PC-3 (cell line): ENCODE results near the gene ENTPD1. TPM values are rescaled to one million over a fixed set of nuclear protein-coding genes. Genes with fewer than 3 reads are reported as not detected.
A peak's percentile ranks its signal among the peaks of the same experiment; 100 is the strongest.

Source experiments
- ATAC-seq: fragments of 200-7000 bp; cut with Tn5 transposase; 2 replicates; pipeline ENCODE4 v1.9.1; 2020; ENCODE audit warnings: mild to moderate bottlenecking, moderate library complexity
- BruUV-seq: library from RNA; stranded (reverse); fragments of 400-500 nt; replicated peaks from 2 replicates; lab custom pipeline; 2021; lab: Mats Ljungman, UMichigan
- CTCF ChIA-PET: fragments of 300-600 bp; sonication (Branson Sonifier 250); formaldehyde crosslinking; loops from one replicate; lab custom pipeline; 2022; ENCODE audit warnings: antibody characterized with exemption; lab: Charles Lee
- POLR2A ChIA-PET: fragments of 300-600 bp; sonication (Branson Sonifier 250); formaldehyde crosslinking; loops from one replicate; lab custom pipeline; 2022; ENCODE audit warnings: antibody characterized with exemption; ENCODE audit not compliant: unreplicated experiment; lab: Charles Lee
- DNase-seq: peaks from one replicate; pipeline ENCODE4 v3.0.0-alpha.2; 2015
- H2AFZ ChIP-seq: fragments of 300-600 bp; sonication (generic); 2 replicates; pipeline ENCODE4 v1.6.0; 2016; ENCODE audit warnings: antibody characterized with exemption, low read length
- H3F3A ChIP-seq: fragments of 300-600 bp; sonication (generic); one replicate; pipeline ENCODE4 v1.6.0; 2017; ENCODE audit warnings: antibody characterized with exemption, low read length, control low read depth, mild to moderate bottlenecking; ENCODE audit not compliant: unreplicated experiment
- H3K27ac ChIP-seq: fragments of 300-600 bp; sonication (generic); 2 replicates; pipeline ENCODE4 v1.5.1; 2016; ENCODE audit warnings: mild to moderate bottlenecking, low read length
- H3K27me3 ChIP-seq: fragments of 300-600 bp; sonication (generic); 2 replicates; pipeline ENCODE4 v1.6.1; 2016; ENCODE audit warnings: low read length, mixed read lengths
- H3K36me3 ChIP-seq: fragments of 300-600 bp; sonication (generic); 2 replicates; pipeline ENCODE4 v1.6.1; 2016; ENCODE audit warnings: low read depth, mixed run types, low read length, mixed read lengths
- H3K4me1 ChIP-seq: fragments of 300-600 bp; sonication (generic); 2 replicates; pipeline ENCODE4 v1.5.1; 2016; ENCODE audit warnings: low read length; ENCODE audit not compliant: insufficient read depth
- H3K4me2 ChIP-seq: fragments of 300-600 bp; sonication (generic); 2 replicates; pipeline ENCODE4 v1.6.0; 2016; ENCODE audit warnings: low read length
- H3K4me3 ChIP-seq: fragments of 300-600 bp; sonication (generic); 2 replicates; pipeline ENCODE4 v1.5.1; 2016; ENCODE audit warnings: mild to moderate bottlenecking, low read length, mixed read lengths
- H3K79me2 ChIP-seq: fragments of 300-600 bp; sonication (generic); 2 replicates; pipeline ENCODE4 v1.6.1; 2017; ENCODE audit warnings: low read length, mixed read lengths
- H3K9ac ChIP-seq: fragments of 300-600 bp; sonication (generic); 2 replicates; pipeline ENCODE4 v1.6.0; 2016; ENCODE audit warnings: mild to moderate bottlenecking, low read length
- H3K9me2 ChIP-seq: fragments of 300-600 bp; sonication (generic); replicated peaks from 2 replicates; pipeline ENCODE4 v1.6.1; 2016; ENCODE audit warnings: mixed run types, low read length, mixed read lengths
- H3K9me3 ChIP-seq: fragments of 300-600 bp; sonication (generic); 2 replicates; pipeline ENCODE4 v1.6.1; 2016; ENCODE audit warnings: low read length, mixed read lengths
- H4K20me1 ChIP-seq: fragments of 300-600 bp; sonication (generic); 2 replicates; pipeline ENCODE4 v1.6.1; 2016; ENCODE audit warnings: low read length, mixed read lengths
- EZH2 ChIP-seq: fragments of 300-600 bp; sonication (generic); IDR thresholded peaks from one replicate; pipeline ENCODE4 v1.6.1; 2017; ENCODE audit warnings: antibody characterized with exemption, mild to moderate bottlenecking, low read length; ENCODE audit not compliant: unreplicated experiment
- EZH2phosphoT487 ChIP-seq: fragments of 300-600 bp; sonication (generic); IDR thresholded peaks from 2 replicates; pipeline ENCODE4 v1.6.1; 2018; ENCODE audit warnings: mild to moderate bottlenecking, antibody characterized with exemption, low read length, borderline replicate concordance
- intact Hi-C: fragments of 100-400 bp; cut with micrococcal nuclease; formaldehyde crosslinking; loops from 2 replicates; pipeline ENCODE4 v1.9.0; 2023
- total RNA-seq: library from RNA; depleted of rRNA; stranded (reverse); fragments of >200 nt; gene quantifications from 2 replicates; pipeline ENCODE4 v1.2.3, GENCODE V29; 2014
- TF ChIP-seq, protein P1 (sequence below): fragments of 300-600 bp; sonication (generic); conservative IDR thresholded peaks from 2 replicates; pipeline ENCODE4 v1.5.1; 2017; ENCODE audit warnings: antibody characterized with exemption, low read depth, mild to moderate bottlenecking, low read length

Gene ENTPD1
- total RNA-seq, 1 experiment from 2014 or later, result not detected

DNA sequence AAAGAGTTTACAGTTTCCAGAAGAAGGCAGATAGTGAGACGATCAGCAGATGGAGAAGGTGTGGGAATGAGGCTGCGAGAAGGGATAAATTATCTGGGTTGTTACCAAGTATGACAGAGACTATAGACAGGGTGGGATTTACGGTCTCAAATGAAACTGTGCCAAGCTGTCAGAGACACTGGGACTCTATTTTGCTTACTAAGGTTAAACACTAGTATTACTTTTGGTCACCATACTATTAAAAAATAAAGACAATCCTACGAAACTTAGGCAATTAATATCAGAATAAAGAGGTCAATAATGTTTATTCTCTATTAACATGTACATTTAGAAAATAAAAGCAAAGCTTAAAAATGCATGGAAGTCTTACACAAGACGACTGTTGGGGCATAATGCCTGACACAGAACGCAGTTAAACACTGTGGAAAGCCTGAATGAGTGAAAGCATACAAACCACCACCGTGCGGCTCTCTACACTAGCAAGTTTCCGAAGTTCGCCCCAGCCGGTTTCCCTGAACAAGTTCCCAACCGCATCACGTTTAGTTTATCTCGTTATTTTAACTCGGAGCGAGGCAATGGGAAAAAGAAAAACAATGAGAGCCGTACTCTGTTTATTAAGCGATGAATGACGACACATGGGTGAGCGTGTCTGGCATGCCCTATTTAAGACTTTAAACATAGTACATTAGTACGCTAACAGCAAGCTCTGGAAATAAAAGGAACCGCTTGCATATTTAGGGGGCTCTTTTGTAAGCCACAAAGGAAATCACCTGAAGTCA is 150.9 kb downstream of the ENTPD1 start:
- ATAC-seq, result peak; percentile 57

DNA sequence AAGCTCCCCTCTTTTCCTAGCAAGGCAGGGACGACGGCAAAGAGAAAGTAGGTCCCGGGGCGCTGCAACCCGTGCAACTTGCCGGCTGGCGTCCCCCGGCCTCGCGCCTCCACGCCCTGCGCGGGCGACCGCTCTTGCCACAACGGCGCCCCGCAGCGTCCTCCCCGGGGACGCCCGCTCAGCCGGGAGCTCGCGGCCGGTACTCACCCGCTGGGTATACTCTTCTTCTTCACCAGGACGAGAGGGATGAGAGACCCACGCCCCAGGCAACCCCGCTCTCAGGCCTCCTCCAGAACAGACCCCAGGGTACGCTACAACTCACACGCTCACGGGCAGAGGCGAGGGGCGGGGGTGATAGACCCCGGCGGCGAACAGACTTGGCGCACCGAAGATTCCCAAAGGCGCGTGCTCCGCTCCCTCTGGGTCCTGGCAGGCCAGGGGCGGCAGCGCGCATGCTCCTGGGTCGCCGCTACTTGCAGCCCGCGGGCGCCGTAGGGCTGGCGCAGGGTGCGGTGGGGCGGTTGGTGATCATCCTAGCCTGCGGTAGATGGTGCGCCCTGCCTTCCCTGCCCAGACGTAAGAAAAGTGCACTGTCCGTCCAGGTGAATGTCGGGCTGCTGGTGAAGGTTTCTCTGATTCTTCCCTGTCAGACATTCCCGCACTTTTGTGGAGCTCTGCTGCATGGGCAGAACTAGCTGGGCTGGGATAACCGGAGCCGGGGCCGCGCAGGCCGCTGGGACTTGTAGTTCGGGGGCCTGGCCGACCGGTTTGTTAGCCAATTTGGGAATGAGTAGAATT is 151.7 kb downstream of the ENTPD1 start, which contains the start of gene CC2D2B:
Gene CC2D2B, plus strand, starts transcription at position 520 of the 798 bp plus-strand sequence. CDS start 3,349 bp downstream, outside the sequence.
- BruUV-seq, result no TSS peak
- DNase-seq, result peak; percentile 71
- Histone ChIP-seq H3K4me2 (peak within 1 kb of the TSS; percentile 92), H3K4me1 (peaks cover 5% of the 10 kb centered on the region; the same call in 1 of the 2 replicates), H3K4me3 (peak within 1 kb of the TSS; percentile 81), H3K9me3 (no peaks in the 10 kb centered on the region), H3F3A (no peaks in the 10 kb centered on the region), H3K27me3 (peaks cover 12% of the 10 kb centered on the region), H2AFZ (peak within 1 kb of the TSS; percentile 97), H3K27ac (no peak within 1 kb of the TSS), H3K9me2 (no peaks in the 10 kb centered on the region), H3K9ac (peak within 1 kb of the TSS; percentile 62), H4K20me1 (no peaks in the 10 kb centered on the region), H3K36me3 (no peaks in the 10 kb centered on the region), H3K79me2 (no peaks in the 10 kb centered on the region)
- CTCF ChIA-PET, result interaction anchor here (1.3 kb wide), 1 partner anchor 214 kb away, joined by 7 read pairs; the partner anchor contains the start of gene TCTN3
- TF ChIP-seq, protein P1, sequence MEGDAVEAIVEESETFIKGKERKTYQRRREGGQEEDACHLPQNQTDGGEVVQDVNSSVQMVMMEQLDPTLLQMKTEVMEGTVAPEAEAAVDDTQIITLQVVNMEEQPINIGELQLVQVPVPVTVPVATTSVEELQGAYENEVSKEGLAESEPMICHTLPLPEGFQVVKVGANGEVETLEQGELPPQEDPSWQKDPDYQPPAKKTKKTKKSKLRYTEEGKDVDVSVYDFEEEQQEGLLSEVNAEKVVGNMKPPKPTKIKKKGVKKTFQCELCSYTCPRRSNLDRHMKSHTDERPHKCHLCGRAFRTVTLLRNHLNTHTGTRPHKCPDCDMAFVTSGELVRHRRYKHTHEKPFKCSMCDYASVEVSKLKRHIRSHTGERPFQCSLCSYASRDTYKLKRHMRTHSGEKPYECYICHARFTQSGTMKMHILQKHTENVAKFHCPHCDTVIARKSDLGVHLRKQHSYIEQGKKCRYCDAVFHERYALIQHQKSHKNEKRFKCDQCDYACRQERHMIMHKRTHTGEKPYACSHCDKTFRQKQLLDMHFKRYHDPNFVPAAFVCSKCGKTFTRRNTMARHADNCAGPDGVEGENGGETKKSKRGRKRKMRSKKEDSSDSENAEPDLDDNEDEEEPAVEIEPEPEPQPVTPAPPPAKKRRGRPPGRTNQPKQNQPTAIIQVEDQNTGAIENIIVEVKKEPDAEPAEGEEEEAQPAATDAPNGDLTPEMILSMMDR, result 0 out of 2 replicates have a peak, but pooled peaks have one; percentile 11
- TF ChIP-seq EZH2phosphoT487 (no peak), EZH2 (no peak)
- intact Hi-C loops, result loop anchor here (5.0 kb wide), 1 partner anchor 215 kb away; the partner anchor contains the start of gene TCTN3
- POLR2A ChIA-PET, result no interaction called here
- peak; percentile 95 for ATAC-seq

More for the DNA sequence above, 150.9 kb downstream of the ENTPD1 start:
- intact Hi-C loops, result loop anchor here (5.0 kb wide), 1 partner anchor 215 kb away; the partner anchor contains the start of gene TCTN3
- no peaks in the 10 kb centered on the region for H3K36me3 ChIP-seq
- H3K9me2 ChIP-seq, result no peaks in the 10 kb centered on the region
- H3K27me3 ChIP-seq, result peaks cover 5% of the 10 kb centered on the region
- peak; percentile 51 for DNase-seq
- H3K4me2 ChIP-seq, result peak overlapping the region; percentile 92
- H3K9me3 ChIP-seq, result no peaks in the 10 kb centered on the region
- H3K9ac ChIP-seq, result peak overlapping the region; percentile 62
- ChIA-PET CTCF (interaction anchor here (1.3 kb wide), 1 partner anchor 213 kb away, joined by 7 read pairs; the partner anchor contains the start of gene TCTN3), POLR2A (no interaction called here)
- TF ChIP-seq EZH2phosphoT487, result no peak
- TF ChIP-seq, protein P1, result 0 out of 2 replicates have a peak, but pooled peaks have one; percentile 9
- H3K4me1 ChIP-seq, result peaks cover 5% of the 10 kb centered on the region; the same call in 1 of the 2 replicates
- no peaks in the 10 kb centered on the region for H3K79me2 ChIP-seq
- H3K4me3 ChIP-seq, result peak overlapping the region; percentile 81
- no peaks in the 10 kb centered on the region for H4K20me1 ChIP-seq
- no TSS peak for BruUV-seq
- H3F3A ChIP-seq, result no peaks in the 10 kb centered on the region
- H3K27ac ChIP-seq, result no peak overlapping the region
- peak overlapping the region; percentile 97 for H2AFZ ChIP-seq
